ENCODE results near the gene OLA1.

The OLA1 gene

DNA sequence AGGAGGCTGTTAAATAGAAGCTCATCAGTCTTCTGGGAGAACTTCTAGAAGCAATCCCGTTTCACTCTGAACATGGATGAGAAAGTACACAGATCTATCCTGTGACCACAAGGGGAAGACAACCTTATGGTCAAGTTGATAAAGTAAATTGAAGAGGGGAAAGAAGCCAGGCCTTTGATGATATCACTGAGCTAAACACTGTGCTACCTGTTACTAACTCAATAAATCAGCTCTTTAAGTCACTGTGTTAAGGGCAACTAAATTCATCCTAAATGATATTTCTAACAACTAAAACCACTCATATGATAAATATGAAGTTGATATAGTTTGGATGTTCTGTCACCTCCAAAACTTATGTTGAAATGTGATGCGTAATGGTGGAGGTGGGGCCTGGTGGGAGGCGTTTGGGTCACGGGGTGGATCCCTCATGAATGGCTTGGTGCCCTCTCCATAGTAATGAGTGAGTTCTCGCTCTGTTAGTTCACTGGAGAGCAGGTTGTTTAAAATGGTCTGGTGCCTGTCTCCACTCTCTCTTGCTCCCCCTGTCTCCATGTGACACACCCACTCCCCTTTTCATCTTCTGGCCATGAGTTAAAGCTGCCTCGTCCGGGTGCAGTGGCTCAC lies 23.6 kb downstream of the OLA1 start:
- no peak for DNase-seq (ENCODE audit: low read depth)

- no peak for DNase-seq (ENCODE audit: low read depth)
These were observed 24.2 kb downstream of the OLA1 start for GRCh38 chr2:174224125-174224524.

GRCh38 chr2:174223388-174223787 lies 24.9 kb downstream of the OLA1 start:
- no peak for DNase-seq (ENCODE audit: low read depth)

GRCh38 chr2:174222154-174222553 lies 26.2 kb downstream of the OLA1 start:
- DNase-seq (ENCODE audit: low read depth), result no peak

DNA sequence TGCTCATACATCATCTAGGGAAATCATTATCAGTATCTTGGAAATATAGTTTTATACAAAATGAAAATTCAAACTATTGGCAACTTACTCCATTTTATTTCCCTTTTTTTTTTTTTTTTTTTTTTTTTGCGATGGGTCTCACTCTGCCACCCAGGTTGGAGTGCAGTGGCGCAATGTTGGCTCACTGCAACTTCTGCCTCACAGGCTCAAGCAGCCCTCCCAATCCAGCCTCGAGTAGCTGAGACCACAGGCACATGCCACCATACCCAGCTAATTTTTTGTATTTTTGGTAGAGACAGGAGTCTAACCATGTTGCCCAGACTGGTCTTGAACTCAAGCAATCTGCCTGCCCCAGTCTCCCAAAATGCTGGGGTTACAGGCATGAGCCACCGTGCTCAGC lies 29.0 kb downstream of the OLA1 start:
- no peak for DNase-seq (ENCODE audit: low read depth)

GRCh38 chr2:174218773-174219172 lies 29.6 kb downstream of the OLA1 start:
- no peak for DNase-seq (ENCODE audit: low read depth)

DNA sequence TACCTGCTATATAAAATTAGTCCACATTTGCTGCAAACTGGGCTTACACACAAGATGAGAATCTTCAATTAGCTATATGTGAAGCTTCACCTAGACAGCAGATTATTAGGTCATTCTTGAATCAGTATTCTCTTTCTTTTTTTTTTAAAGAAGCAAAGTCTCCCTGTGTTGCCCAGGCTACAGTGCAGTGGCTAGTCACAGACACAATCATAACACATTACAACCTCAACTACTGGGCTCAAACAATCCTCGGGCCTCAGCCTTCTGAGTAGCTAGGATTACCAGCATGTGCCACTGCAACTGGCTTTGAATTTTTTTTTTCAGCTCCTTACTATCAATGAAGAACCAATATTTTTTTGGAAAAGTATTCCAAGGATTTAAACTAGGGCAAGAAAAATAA lies 30.5 kb downstream of the OLA1 start:
- no peak for DNase-seq (ENCODE audit: low read depth)

GRCh38 chr2:174211954-174212353 lies 36.4 kb downstream of the OLA1 start:
- no peak for DNase-seq (ENCODE audit: low read depth)

- no peak for DNase-seq (ENCODE audit: low read depth)
These were observed 37.5 kb downstream of the OLA1 start for GRCh38 chr2:174210862-174211261.

GRCh38 chr2:174209325-174209724 lies 39.0 kb downstream of the OLA1 start:
- no peak for DNase-seq (ENCODE audit: low read depth)

DNA sequence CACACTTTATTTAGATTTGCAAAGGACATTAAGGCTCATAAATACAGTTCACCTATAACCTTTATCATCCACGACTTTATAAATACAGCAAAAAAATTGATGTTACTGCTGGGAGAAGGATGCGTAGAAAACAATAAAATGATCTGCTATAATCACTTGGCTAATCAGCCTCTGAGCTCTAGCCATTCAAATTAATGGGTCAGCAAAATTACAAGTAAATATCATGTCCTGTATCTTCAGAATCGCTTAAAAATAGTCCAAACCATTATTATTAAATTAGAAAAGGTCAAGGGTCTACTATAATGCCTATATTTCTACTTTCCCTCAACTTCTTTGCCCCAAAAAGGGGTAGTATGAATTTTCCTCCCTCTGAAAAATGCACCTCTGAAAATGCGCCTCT lies 40.3 kb downstream of the OLA1 start:
- no peak for DNase-seq (ENCODE audit: low read depth)

DNA sequence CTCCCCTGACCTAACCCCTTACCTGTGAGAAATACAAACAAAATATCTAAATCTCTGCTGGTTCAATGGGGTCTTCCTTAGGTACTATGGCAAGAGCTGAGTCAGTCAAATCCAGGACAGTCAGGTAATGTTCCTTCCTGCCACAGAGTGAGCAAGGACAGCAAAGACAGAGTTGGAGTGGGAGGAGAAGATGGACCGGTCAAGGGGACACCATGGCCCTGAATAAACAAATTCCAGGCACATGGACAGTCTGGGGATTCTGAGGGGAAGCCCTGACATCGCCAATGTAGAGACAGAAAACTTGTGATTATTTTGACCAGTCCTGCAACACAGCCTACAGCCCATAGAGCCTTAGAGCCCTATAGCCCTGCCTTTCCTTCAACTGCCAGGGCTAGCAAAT lies 42.8 kb downstream of the OLA1 start:
- no peak for DNase-seq (ENCODE audit: low read depth)

GRCh38 chr2:174202188-174202587 lies 46.1 kb downstream of the OLA1 start:
- DNase-seq (ENCODE audit: low read depth), result no peak

DNA sequence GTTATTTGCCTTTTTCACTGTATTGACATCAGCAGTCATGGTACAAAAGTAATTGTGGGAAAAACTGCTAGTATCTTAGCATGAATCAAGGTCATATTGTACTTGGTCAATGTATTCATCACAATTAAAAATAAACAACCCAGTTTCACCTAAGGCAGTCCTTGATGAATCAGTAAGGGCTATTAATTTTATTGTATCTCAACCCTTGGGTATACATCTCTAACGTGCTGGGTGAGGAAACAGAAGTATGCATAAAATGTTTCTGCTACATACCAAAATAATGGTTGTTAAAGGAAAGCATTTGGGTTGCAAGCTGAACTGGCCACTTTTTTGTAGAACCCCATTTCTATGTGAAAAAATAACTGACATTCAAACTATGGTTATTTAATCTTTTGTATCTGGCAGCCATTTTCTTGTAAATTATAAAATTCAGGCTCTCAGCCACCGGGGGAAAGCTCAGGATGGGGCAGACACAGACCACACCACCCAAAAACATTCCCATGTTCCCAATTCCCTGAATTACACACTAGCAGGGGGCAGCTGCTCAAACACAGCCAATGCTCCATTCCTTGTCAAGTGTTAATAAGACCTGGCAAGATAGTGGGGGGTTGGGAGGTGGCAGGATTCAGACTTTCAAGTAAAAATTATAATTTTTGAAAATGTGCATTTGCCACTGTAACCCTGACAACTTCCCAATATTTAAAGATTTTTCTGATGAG lies 49.3 kb downstream of the OLA1 start:
- no peak for DNase-seq (ENCODE audit: low read depth)

GRCh38 chr2:174195253-174195652 lies 53.1 kb downstream of the OLA1 start:
- no peak for DNase-seq (ENCODE audit: low read depth)

GRCh38 chr2:174193737-174194136 lies 54.6 kb downstream of the OLA1 start:
- no peak for DNase-seq (ENCODE audit: low read depth)

DNA sequence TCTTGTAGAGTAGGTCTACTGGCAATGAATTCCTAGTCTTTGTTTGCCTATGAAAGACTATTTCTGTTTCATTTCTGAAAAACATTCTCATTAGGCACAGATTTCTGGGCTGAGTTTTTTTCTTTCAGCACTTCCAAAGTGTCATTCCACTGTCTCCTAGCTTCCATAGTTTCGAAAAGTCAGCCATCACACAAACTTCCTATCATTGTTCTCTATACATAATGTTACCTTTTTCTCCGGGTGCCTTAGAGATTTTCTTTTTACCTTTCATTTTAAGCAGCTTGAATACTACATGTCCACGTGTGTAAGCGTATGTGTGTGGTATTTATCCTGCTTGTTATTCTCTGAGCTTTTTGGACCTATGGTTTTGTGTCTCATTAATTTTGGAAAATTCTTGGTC lies 55.7 kb downstream of the OLA1 start:
- no peak for DNase-seq (ENCODE audit: low read depth)

DNA sequence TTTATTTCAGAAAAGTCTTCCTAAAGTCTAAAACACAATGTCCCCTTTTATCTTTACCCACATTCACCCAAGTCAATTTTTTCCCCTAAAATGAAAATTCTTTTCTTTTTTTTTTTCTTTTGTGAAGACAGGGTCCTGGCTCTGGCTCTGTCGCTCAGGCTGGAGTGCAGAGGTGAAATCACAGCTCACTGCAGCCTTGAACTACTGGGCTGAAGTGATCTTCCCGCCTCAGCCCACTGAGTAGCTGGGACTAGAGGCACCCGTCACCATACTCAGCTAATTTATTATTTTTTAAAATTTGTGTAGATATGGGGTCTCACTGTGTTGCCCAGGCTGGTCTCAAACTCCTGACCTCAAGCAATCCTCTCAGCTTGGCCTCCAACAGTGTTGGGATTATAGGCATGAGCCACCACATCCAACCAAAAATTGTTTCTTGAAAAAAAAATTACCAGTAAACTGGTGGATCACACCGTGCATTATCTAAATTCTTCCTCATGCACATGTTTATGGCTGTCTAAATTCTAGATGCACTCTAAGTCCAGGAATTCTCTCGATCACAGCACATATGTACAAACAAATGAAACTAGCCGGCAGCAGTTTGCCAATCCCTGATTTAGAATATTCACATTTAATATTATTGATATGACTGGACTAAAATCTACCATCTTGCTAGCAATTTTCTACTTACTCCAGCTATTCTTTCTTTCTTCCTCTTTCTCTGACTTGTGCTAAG lies 56.8 kb downstream of the OLA1 start:
- DNase-seq (ENCODE audit: low read depth), result no peak

GRCh38 chr2:174184915-174185314 lies 63.4 kb downstream of the OLA1 start:
- DNase-seq (ENCODE audit: low read depth), result no peak

DNA sequence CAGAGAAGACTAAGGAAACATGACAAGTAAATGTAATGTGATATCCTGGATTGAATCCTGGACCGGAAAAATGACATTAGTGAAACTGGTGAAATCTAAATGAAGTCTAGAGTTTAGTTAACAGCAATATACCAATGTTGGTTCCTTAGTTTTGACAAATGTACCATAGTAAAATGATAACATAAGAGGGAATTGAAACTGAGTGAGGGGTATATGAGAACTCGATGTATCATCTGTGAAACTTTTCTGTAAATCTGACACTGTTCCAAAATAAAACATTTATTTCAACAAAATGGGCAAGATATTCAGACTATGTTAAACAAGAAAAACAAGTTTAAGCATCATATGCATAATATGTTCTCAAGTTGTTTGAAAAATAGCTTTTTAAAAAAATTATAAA lies 63.8 kb downstream of the OLA1 start:
- DNase-seq (ENCODE audit: low read depth), result no peak

DNA sequence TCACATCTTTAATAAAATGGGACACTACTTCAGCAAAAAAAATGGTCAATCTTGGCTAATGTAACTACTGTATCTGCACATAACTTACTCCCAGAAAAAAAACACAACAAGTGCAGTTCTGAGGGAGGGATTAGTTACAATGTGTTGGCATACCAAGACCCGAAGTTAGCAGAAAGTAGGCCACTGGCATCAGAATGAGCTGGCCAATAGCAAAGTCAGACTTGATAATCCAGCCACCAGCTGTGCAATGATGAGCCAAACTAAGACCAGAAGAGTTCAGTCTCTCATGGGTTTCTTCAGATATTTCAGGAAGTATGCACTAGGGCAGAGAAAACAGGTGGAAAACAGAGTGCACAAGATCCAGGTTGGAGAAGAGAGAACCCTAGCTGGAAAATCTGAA lies 65.3 kb downstream of the OLA1 start:
- no peak for DNase-seq (ENCODE audit: low read depth)

GRCh38 chr2:174181368-174181767 lies 67.0 kb downstream of the OLA1 start:
- no peak for DNase-seq (ENCODE audit: low read depth)

DNA sequence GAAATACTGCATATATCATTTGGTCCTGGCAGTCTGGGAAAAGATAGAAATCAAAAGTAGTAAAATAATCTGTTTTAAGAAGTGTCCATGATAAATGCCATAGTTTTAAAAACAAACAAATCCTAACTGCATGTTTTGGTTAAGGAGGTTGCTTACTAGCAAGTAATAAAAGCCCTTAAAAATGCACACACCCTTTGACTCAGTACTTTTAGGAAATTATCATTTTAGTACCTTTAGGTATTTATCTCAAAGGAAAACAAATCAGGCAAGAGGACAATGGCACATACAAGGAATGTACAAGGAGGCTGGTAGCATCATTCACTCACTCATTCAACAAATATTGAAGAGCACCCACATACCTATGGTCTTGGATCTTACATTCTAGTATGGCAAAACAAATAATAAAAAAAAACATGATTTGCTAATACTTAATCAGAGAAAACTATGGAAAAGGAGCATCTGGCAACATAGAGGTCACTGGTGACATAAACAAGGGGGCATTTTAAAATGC lies 67.6 kb downstream of the OLA1 start:
- DNase-seq (ENCODE audit: low read depth), result no peak
